Measurements from ENCODE around the gene WNT10A.
A peak's percentile ranks its signal among the peaks of the same experiment; 100 is the strongest.

WNT10A gene

GRCh38 chr2:218858138-218858445, 22.6 kb upstream of the WNT10A start:
- DNase-seq = no peak

- peak; percentile 63 for DNase-seq
Measured at GRCh38 chr2:218858671-218859555, 21.7 kb upstream of the WNT10A start.

- no peak for DNase-seq
Measured at GRCh38 chr2:218859556-218859987, 21.1 kb upstream of the WNT10A start, which contains the start of gene WNT6. Gene WNT6, plus strand, starts transcription at chr2:218859805. Its CDS starts 233 bp downstream, at chr2:218860038.

GRCh38 chr2:218859988-218860831, 20.4 kb upstream of the WNT10A start:
- peak; percentile 55 for DNase-seq

GRCh38 chr2:218860950-218861381, 19.7 kb upstream of the WNT10A start:
- peak; percentile 87 for DNase-seq

- DNase-seq = no peak
Measured at GRCh38 chr2:218861645-218862318, 18.9 kb upstream of the WNT10A start.

- no peak for DNase-seq
Measured at GRCh38 chr2:218863021-218863520, 17.6 kb upstream of the WNT10A start.

GRCh38 chr2:218865396-218865795, 15.3 kb upstream of the WNT10A start:
- DNase-seq = peak; percentile 0

GRCh38 chr2:218865999-218866398, 14.7 kb upstream of the WNT10A start:
- DNase-seq = no peak

GRCh38 chr2:218867900-218868299, 12.8 kb upstream of the WNT10A start:
- no peak for DNase-seq

GRCh38 chr2:218869064-218869463, 11.6 kb upstream of the WNT10A start:
- no peak for DNase-seq

- no peak for DNase-seq
Measured at GRCh38 chr2:218870984-218871344, 9.7 kb upstream of the WNT10A start.

GRCh38 chr2:218871345-218872302, 9.0 kb upstream of the WNT10A start:
- no peak for DNase-seq

GRCh38 chr2:218872645-218873358, 7.8 kb upstream of the WNT10A start:
- no peak for DNase-seq

GRCh38 chr2:218873359-218874194, 7.1 kb upstream of the WNT10A start:
- DNase-seq = peak; percentile 75

GRCh38 chr2:218875692-218876246, 4.9 kb upstream of the WNT10A start:
- DNase-seq = no peak

- peak; percentile 93 for DNase-seq
Measured at GRCh38 chr2:218876562-218877219, 4.0 kb upstream of the WNT10A start.

- no peak for DNase-seq
Measured at GRCh38 chr2:218877331-218877730, 3.3 kb upstream of the WNT10A start.

- DNase-seq = no peak
Measured at GRCh38 chr2:218877891-218878290, 2.8 kb upstream of the WNT10A start.
